ENCODE measurements around the gene THBS2.
"Not testable (repeated sequence)": the region's sequence is repeated elsewhere in the genome, so short reads cannot be mapped to it uniquely, and the experiment has no call there.

THBS2 gene

DNA sequence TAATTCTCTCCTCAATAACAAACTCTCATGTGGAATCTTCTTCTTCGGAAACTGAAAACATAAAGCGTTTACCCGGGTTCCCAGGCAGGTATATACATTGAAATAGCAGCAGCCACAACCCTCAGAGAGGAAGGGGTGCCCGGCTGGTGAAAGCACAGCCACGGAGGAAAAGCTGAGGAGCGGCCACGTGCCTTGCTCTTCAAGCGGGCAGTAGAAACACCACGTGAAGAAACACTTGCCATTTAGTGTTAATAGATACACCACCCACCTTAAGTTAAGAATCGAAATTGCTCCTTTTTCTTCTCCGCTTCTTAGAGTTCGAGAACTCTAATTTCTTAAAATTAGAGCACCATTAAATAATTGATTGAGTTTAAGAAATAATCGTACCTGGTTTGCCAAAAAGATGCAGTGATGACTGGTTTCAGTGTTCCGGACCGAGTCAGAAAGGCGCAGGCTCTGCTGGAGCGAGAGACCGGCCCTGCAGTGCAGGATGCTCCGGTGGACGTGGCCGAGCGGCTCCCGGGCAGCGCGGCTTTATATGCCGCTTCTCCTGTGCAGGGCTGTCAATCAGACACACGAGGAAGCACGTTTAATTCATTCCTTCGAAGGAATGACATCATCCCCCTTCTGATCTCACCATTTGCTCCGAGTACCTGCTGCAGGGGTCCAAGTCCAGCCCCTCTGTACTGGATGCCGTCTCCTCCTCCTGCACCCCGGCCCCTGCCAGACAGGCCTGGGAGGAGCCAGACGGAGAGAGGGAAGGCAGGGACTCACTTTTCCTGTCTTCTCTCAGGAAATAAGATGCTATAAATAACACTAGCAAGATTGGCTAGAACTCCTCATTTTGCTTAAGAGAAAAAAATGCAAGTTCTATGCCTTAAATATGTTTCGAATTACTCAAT is at the start of gene THBS2:
TSS of gene THBS2 (minus strand) at position 510 of the 902 bp plus-strand sequence. CDS start 3,062 bp downstream, outside the sequence.
- DNase-seq (ENCODE audit: low spot score) = peak; percentile 90

DNA sequence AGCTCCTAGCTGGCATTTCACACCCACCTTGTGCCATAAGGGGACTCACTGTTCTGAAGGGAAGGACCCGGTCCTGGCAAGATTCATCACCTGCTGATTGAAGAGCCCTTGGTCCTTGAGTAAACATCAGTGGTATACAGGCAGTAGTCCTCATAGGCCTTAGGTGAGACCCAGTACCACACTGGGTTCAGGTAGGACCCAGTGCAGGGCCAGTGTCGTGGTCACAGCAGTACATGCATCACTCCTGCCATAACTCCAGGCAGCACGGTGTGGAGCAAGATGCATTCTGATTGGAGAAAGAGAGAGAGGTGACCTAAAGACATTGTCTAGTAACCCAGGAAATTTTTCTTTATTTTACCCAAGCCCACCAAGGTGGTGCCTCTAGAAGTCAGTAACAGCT is 49.1 kb upstream of the THBS2 start:
- no peak for DNase-seq (ENCODE audit: low spot score)

DNA sequence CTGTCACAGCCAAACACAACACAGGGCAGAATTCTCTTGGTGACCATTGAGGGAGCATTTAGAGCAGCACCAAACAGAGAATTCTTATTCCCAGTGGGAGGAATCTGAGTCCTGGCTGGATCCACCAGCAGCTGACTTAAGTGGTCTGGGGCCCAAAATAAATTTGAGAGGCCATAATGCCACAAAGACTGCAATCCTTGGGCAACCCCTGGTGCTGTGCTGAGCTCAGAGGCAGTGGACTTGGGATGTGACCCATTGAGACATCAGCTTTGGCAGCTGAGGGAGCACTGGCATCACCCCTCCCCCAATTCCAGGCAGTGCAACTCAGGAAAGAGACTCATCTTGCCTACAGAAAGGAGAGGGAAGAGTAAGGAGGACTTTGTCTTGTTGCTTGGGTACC is 48.6 kb upstream of the THBS2 start:
- DNase-seq (ENCODE audit: low spot score) = no peak

DNA sequence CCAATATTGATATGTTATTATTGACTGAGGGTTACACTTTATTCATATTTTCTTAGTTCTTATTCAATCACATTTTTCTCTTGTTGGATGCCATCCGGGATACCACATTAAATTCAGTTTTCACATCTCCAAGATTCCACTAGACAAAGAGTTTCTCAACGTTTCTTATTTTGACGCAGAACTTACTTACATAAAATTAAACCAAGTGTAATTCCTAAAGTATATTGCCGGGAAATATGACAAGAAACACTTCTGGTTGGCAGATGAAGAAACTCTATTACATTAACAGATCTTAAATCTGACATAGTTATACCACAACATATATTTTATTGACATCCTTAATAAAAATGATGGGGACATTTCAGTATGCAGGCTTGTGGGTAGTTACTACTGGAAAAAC is 47.3 kb upstream of the THBS2 start:
- DNase-seq (ENCODE audit: low spot score) = no peak

DNA sequence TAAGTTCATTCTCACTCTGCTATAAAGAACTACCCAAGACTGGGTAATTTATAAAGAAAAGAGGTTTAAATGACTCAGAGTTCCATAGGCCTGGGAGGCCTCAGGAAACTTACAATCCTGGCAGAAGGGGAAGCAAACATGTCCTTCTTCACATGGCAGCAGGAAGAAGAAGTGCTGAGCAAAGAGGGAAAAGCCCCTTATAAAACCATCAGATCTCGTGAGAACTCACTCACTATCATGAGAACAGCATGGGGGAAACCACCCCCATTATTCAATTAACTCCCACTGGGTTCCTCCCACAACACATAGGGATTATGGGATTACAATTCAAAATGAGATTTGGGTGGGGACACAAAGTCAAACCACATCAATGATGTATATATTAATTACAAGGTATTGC is 45.0 kb upstream of the THBS2 start:
- not testable (repeated sequence) for DNase-seq (ENCODE audit: low spot score)

DNA sequence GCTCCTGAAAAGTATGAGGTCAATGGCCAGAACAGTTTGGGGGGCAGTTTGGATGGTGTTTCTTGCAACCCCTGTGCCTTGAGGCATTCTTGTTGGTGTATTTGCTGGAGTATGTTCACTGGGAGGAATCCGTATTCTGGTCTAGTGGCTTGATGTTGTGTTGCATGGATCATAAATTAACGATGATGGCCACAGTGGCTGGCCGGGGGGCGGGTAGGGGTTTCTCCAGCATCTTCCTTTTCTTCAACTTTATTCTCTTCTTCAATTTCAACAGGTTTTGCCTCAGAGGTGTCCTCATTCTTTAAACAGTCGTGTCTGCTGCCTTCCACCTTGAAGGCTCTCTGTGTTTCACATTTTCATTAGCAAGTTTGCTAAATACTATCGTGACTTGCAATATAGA is 43.0 kb upstream of the THBS2 start:
- DNase-seq (ENCODE audit: low spot score) = no peak

DNA sequence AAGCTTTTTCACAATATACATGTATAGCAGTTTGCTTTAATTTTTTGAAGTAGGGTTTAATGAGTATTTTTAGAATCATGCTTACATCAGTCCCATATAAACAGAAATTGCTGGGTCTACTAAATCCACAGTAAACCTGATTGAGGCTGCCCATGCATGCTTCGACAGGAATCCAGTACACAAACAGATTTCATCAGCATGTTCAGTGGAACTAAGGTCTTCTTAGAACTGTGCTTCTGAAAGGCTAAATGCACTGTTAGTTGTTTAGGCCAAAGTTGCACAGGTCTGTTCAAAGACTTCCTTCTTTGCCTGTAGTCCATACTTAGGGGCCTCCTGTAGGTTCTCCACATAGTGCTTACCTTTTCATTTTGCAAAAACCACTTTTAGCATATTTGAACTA is 42.5 kb upstream of the THBS2 start:
- no peak for DNase-seq (ENCODE audit: low spot score)

DNA sequence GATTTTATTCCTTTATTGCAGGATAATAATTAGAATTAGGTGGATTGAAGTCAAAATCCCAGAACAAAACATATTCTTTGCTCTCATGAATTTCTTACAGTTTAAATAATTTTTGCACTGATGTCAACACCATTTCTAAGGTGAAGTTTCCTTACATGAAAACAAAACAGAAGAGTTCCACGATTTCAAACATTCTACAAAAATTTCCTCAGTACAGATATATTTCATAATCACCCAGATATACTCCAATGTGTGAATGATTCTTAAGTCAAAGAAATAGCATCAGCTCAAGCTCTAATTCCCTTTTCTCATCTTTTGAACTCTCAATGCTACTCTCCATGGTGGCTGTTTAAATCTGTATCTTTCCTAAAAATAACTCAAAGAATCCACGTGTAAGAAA is 39.5 kb upstream of the THBS2 start:
- DNase-seq (ENCODE audit: low spot score) = no peak

DNA sequence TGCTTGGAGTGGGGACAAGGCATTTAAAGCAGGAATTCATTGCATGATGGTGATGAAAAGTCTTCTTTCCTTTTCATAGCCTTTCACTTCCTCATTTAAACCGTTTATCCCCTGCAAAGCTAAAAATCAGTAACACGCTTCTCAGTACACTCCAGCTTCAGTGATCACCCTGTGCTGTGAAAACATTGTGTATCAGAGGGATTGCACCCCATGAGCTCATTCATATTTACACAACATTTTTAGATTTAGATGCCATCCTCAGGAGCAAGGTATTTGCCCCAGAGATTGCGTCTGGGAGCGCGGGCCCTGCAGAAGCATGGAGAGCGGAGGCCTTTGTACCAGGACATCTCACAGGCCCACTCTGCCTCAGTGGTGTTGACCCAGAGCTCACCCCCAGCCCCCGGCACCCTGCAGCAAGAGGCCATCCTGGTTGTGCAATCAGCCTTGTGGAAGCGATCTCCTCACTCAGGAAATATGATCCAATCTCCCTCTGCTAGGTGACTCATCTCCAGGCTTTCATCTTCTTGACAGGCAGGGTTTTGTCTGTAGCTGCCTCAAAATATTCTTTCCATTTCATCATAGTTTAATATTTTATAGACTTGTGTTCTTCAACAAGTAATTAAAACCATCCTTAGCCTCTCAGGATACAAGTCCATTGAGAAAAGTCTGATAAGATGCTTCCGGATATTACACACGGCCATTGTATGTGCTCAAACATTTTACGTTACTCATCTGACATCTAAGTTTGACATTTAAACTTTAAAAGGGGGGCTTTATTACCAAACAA is 38.9 kb upstream of the THBS2 start:
- peak; percentile 77 for DNase-seq (ENCODE audit: low spot score)

DNA sequence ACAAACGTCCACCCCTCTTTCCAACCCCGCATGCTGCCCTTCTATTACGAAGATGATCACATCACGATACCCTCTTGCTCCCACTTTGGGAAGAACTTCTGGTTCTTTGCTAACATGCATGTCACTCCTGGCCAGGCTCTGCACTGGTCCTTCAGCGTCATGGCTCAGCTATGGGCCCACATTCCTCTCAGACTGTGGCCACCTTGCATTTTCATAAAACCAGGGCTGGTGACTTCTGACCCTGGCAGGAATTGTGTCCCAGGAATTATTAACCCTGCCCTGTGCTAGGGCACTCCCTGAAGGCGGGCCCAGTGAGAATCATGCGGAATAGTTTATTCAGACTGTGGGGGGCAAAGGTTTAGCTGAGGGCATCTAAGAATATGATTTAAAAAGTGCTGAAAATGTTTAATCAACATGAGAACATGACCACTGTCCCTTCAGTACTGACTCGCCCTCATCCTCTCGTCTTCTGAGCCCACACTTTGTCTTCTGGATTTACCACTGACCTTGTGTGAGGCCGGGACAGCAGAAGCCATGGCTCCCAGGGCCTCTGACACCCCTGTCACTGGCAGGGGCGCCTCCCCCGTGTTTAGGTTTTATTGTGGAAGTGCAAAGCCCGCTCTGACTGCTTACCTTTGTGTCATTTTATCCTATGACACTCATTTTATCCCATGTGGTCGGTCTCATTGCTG is 38.1 kb upstream of the THBS2 start:
- DNase-seq (ENCODE audit: low spot score) = no peak

DNA sequence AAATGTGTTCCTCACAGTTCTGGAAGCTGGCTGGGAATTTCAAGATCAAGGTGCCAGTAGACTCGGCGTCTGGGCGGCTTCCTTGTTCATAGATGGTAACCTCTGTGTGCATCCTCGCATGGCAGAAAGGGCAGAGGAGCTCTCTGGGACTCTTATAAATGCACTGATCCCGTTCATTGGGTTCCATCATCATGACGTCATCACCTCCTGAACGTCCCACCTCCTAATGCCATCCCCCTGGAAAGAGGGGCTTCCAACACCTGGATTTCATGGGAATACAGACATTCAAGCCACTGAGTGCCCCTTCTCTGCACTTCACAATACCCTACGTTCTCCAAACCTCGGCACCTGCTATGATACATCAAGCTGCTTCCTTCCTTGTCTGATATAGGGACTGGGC is 37.5 kb upstream of the THBS2 start:
- DNase-seq (ENCODE audit: low spot score) = no peak

DNA sequence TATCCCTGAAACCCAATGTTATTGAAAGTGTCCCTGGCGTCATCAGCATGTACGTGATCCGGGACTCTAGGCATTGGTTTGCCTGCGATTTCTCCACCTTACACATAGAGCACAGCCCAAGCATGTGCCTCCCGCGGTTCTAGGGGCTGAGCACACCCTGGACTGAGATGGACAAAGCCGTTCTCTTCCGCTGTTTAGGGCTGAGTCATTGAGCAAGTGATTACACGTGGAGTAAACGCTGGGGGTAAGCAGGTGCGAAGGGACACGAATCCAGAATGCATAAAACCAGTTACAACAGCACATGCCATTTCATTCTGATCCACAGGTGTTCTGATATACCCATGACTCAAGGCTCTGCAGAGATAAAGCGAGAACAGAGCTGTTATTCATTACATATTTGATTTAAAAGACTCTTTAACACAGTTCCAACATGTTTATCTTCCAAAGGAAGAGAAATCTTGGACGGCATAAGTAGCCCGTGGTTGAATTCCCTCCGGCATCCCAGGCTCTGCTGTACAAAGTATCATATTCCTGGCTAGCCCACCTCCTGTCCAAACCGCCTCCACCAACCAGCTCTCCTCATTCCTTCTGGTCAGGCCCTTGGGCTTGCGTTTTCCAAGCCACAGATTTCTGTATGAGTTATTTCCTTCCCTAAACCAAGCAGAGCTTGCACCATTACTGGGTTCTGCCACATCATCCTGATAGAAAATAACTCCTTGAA is 36.1 kb upstream of the THBS2 start:
- no peak for DNase-seq (ENCODE audit: low spot score)

DNA sequence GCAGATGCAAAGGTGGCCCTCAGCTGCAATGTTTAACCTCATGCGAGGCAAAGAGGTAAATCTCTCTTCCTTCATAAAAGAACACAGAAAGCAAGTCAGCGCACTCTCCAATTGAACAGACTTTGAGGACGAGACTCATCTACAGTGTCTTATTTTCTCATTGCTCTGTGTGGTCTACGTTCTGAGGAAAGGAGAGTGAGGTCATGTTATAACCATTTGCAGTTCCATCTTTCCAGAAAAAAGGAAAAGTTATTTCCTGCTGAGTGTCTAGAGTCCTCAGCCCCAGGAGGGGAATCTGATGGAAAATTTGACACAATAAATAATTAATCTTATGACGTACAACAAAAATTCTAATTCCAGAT is 35.6 kb upstream of the THBS2 start:
- DNase-seq (ENCODE audit: low spot score) = no peak

DNA sequence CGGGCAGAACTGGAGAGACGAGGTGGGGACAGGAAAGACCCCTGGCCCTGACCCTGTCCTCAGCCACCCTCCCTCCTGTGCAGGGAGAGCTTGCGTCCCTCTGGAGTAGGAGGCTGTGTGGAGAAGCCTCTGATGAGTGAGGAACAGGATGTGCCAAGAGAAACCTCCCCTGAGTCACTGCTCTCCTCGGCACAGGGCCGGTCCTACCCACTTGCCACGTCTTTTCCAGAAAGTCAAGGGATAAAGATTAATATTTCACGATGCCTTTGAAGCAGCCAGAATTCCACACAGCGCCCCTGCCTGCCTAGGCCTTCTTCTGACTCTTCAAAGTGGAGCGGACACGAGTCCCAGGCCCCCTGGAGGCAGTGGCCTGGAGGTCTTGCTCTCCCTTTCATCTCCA is 34.9 kb upstream of the THBS2 start:
- peak; percentile 55 for DNase-seq (ENCODE audit: low spot score)

DNA sequence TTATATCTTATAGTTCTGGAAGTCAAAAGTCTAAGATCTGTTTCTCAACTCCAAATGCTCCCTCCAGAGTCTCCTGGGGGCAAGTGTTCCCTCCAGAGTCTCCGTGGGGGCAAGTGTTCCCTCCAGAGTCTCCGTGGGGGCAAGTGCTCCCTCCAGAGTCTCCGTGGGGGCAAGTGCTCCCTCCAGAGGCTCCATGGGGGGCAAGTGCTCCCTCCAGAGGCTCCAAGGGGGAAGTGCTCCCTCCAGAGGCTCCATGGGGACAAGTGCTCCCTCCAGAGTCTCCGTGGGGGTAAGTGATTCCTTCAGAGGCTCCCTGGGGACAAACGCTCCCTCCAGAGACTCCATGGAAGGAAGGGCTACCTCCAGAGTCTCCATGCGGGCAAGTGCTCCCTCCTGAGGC is 34.0 kb upstream of the THBS2 start:
- DNase-seq (ENCODE audit: low spot score) = no peak

DNA sequence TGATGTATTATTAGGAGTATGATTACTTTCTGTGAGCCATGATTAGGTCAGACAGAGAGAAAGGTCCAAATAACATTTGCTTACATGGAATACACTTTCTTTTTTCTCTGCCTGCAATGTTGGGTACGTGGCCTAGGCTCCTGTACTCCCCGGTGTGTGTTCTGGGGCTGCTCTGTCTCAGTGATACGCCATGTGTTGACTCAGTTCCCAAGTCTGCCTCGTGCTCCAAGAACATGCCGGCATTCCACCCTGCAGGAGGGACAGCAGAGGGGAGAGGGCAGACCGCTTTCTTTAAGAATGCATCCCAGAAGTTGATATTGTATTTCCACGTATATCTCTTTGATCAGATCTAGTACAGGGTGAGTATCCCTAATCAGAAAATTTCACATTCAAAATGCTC is 33.3 kb upstream of the THBS2 start:
- DNase-seq (ENCODE audit: low spot score) = no peak

DNA sequence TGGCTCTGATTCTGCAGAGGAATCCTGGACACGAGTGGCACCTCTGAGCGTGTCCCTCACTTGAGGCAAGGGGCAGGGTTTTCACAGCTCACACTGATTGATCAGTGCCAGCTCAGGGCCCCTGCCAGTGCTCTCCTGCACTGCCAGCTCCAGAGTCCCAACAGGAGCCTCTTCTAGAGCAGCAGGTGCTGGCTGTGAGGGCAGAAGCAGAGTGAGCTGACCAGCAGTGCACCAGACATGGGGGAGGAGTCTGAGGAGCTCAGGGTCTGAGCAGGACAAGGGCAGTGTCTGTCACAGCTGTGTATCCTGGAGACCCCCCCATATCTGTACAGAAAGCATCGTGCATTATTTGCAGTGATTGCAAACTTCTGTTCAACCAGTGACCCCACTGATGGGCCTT is 31.5 kb upstream of the THBS2 start:
- no peak for DNase-seq (ENCODE audit: low spot score)

DNA sequence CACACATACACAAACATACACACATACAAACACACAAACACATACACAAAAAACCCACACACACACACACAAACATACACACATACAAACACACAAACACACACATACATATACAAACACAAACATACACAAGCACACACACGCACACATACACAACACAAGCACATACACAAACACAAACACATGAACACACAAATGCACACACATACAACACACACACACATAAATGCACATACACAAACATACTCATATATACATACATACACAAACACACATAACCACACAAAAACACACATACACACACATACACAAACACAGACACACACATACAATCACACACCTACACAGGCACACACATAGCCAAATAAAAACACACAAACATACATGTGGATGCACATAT is 30.3 kb upstream of the THBS2 start:
- no peak for DNase-seq (ENCODE audit: low spot score)

DNA sequence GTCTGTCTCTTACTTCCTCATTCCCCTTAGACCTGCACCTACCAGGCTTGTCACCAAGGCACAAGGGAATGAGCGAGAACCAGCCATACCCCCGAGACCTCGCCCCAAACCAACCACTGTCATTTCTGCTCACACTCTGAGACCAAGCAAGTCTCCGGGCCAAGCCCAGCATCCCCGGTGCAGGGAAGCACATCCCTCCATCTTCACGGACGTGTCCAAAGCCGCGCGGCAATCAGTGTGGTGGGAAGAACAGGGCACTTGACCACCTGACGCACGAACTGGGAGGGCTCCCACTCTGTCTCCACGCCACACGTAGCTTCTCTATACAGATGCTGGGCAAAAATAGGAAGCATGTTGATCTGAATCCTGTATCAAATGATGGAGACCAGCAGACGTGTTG is 28.4 kb upstream of the THBS2 start:
- DNase-seq (ENCODE audit: low spot score) = no peak

DNA sequence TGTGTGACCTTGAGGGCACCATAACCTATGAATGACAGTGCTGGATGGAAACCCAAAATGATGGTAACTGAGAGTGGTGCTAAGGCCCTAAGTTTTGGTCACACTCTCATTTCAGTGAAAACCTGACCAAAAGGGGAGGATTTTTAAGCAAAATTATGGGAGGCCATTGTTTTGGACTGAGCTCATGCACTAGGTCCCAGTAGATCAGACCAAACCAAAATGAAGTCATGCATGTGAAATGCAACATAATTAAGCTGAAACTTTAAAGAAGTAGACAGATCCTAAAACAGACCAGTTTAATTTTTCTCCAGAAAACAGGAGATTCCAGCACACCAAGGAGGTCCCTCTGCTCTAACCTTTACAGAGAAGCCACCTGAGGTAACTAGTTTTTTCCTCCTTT is 24.0 kb upstream of the THBS2 start:
- DNase-seq (ENCODE audit: low spot score) = no peak

DNA sequence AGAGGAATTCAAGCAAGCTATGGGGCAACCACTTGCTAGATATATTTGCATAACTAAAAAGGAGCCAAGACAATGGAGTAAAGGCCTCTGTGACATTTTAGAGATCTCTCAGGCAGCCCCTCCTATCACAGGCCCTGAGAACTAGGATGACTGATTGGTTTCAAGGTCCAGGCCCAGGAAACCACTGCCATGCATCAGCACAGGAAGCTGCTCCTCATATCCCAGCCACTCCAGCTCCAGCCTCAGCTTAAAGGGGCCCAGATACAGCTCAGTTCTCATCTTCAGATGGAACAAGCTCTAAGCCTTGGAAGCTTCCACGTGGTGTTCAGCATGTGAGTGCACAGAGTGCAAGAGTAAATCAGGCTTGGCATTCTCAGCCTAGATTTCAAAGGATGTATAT is 21.1 kb upstream of the THBS2 start:
- no peak for DNase-seq (ENCODE audit: low spot score)

DNA sequence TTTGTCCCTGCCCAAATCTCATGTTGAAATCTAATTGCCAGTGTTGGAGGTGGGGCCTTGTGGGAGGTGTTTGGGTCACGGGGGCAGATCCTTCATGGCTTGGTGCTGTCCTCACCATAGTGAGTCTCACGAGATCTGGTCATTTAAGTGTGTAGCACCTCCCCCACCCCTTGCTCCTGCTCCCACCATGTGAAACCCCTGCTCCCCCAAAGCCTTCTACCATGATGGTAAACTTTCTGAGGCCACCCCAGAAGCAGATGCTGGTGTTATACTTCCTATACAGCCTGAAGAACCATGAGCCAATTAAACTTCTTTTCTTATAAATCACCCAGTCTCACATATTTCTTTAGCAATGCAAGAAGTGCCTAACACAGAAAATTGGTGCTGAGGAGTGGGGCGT is 19.9 kb upstream of the THBS2 start:
- DNase-seq (ENCODE audit: low spot score) = no peak

Data from hepatic stellate cell (primary cell).